Skeletal muscle satellite cell (primary cell): Measurements from ENCODE around the gene LIX1. TPM values are rescaled to one million over a fixed set of nuclear protein-coding genes. Genes with fewer than 3 reads are reported as not detected.

Source experiments
- H3K27me3 ChIP-seq: 2 replicates; pipeline ENCODE4 v1.7.0; 2013; ENCODE audit warnings: low read length; ENCODE audit not compliant: control insufficient read depth, insufficient read depth
- H3K36me3 ChIP-seq: 2 replicates; pipeline ENCODE4 v1.7.0; 2013; ENCODE audit warnings: mild to moderate bottlenecking, control low read depth, low read length; ENCODE audit not compliant: insufficient read depth
- H3K4me1 ChIP-seq: 2 replicates; pipeline ENCODE4 v1.7.0; 2013; ENCODE audit warnings: low read length; ENCODE audit not compliant: control insufficient read depth, insufficient read depth
- H3K4me2 ChIP-seq: 2 replicates; pipeline ENCODE4 v1.7.0; 2013; ENCODE audit warnings: mild to moderate bottlenecking, low read length
- H3K4me3 ChIP-seq: 2 replicates; pipeline ENCODE4 v1.7.0; 2013; ENCODE audit warnings: low read length
- H3K9ac ChIP-seq: 2 replicates; pipeline ENCODE4 v1.7.0; 2013; ENCODE audit warnings: mild to moderate bottlenecking, low read depth, low read length, moderate library complexity
- H3K9me3 ChIP-seq: replicated peaks from 2 replicates; pipeline ENCODE4 v1.7.0; 2013; ENCODE audit warnings: mild to moderate bottlenecking, control low read depth, low read length
- small RNA-seq: library from RNA; depleted of rRNA; stranded (forward); fragments of <200 nt; gene quantifications from one replicate; pipeline ENCODE3, GENCODE V24; 2012

Gene LIX1

GRCh38 chr5:97043511-97043910 is 98.9 kb downstream of the LIX1 start:
- H3K4me1 ChIP-seq: no peaks in the 10 kb centered on the region
- H3K9me3 ChIP-seq: no peaks in the 10 kb centered on the region
- no peak overlapping the region for H3K4me2 ChIP-seq
- H3K27me3 ChIP-seq: peaks cover 5% of the 10 kb centered on the region
- H3K36me3 ChIP-seq: no peaks in the 10 kb centered on the region
- H3K4me3 ChIP-seq: no peak overlapping the region
- H3K9ac ChIP-seq: no peak overlapping the region

GRCh38 chr5:97042996-97043395 is 99.4 kb downstream of the LIX1 start:
- H3K9ac ChIP-seq: no peak overlapping the region
- no peaks in the 10 kb centered on the region for H3K9me3 ChIP-seq

More at GRCh38 chr5:97042996-97043395, 99.4 kb downstream of the LIX1 start:
- Histone ChIP-seq H3K36me3 (no peaks in the 10 kb centered on the region), H3K27me3 (peaks cover 5% of the 10 kb centered on the region), H3K4me3 (no peak overlapping the region), H3K4me1 (no peaks in the 10 kb centered on the region), H3K4me2 (no peak overlapping the region)

Small RNAs within 50 kb of the gene (small RNA-seq; reads per million reads assigned to genes)
- not detected for gene RNU1-73P
